NK-92 treated with Interleukin-12 subunit alpha and Interleukin-12 subunit beta, amount 100 ng/mL, for 24 hours (cell line): ENCODE results near the gene TLK2.

ENCODE experiments used
- DNase-seq: peaks from one replicate; lab custom pipeline; 2025; lab: John Stamatoyannopoulos, UW

The TLK2 gene

DNA sequence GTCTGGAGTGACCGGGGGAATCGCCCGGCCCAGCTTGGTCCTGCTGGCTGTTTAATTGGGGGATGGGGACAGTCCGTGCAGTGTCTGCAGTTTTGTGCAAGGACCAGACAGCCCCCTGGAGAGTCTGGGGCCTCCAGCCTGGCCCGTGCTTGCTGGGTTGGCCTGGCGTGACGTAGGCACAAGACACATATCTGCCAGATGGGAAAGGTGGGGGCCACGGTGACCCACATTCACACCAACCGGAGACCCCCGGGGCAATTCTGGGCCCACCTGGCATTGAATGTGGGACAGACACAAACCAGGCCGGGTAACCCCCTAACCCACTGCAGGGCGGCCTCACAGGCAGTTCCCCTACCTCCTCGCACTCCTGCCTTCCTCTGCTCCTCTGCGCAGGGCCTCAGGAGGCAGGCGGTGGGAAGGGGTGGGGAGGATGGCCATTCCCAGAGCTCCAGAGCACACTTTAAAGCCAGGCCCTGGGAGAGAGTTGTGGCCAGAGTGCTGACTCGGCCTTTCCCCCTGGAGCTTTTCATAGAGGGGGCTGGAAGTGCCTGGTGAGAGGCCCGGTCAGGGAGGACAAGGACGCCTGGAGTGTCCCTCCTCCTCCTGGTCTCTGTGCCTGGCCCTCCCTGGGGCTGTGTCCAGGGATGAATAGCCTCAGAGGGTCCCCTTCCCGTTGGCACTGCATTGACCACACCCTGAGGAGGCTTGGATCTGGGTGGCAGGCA lies 150.4 kb downstream of the TLK2 start:
- no peak for DNase-seq

DNA sequence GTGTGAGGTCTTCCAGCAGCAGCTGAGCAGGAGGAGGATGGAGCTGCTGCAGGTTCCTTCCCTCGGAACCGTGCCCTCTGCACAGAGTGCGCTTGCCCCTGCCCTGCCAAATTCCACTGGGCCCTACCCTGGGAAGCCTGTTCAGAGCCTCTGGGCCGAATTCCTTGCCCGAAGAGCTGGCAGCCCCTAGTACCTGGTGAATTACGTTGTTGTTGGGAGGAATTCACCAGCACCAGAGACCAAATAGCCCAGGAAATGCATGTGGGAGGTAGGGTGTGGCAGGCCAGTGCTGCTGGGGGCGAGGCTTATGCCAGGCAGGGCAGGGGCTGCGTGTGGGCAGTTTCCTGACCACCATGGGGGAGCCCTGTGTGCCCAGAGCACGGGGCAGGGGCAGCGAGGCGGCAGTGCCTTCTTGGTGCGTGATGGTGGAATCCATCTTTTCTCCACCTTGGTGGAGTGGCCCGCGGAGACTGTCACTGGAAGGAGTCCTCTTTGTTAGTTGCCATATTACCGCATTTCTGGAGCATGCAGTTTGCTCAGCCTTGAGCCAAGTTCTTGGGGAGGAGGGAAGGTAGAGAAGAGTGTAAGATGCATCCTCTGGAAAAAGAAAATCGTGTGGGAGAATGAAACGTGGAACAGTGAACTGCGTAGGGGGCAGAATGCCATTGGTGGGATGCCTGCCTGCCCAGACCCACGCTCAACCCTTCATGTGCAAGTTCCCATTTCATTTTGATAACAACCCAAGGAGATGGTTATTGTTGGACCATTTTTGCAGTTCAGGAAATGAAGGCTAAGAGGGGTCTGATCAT lies 151.1 kb downstream of the TLK2 start:
- no peak for DNase-seq

DNA sequence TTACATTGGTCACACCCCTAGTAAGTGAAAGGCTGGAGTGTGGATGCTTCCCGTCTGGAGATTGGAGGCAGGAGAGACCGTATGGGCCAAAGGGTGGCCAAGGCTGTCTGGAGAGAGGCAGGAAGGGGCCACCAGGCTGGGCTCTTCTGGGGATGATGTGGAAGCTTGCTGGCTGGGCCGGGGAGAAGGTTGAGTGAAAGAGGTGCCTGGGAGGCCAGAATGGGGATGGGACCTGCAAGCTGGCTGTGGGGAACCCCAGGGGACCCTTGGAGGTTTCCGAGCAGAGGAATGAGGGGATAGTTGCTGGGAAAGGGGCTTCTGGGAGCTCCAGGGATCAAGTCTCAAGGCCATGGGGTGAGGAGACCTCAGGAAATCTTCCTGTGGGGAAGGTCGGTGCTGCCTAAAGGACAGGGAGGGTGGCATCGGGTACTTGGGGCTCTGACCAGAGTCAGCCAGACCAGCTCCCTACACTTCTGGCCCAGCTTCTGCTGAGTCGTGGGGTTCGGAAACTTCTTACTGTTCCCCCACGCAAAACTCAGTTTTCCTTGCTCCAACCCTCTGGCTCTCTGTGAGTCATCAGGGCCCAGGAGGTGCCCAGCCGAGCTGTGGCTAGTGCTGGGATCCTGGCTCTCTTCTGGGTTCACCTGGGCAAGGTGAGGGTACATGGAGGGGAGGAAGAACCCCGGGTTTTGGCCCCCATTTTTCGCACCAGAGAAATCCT lies 151.9 kb downstream of the TLK2 start:
- no peak for DNase-seq

DNA sequence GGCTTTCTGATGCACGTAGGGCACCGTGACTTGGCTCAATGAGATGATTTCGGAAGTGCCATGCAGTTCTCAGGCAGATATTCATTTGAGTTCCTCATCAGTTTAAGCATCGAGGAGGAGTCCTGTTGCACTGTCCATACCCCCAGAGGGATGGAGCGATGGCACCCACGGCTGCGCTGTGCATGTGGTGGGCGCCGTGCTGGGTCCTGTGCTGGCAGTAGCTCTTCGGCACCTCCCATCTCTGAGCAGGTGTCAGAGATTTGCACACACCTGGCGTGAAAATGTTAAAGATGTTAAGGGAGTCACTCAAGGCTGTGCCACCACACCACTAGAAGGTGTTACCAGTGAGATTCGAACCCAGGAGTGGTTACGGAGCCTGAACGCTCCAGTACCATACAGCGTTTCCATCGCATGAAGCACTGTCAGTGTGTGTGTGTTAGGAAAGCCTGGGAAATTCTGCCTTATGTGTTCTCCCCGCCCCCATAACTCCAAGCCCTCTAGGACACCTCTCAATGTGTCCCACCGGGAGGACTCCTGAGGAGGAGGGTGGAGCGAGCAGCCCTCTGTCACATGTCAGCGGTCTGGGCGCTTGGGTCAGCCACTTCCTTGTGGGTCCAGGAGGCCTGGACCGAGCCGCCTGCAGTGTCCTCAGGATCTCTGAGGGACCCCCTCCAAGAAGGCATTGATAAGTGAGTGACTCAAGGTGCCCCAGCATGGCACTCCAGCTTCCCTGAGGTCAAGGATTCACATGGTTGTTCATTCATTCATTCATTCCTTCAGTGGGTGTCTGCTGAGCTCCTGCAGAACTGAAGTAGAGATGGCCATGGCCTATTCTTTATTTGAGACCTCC lies 152.7 kb downstream of the TLK2 start:
- no peak for DNase-seq

DNA sequence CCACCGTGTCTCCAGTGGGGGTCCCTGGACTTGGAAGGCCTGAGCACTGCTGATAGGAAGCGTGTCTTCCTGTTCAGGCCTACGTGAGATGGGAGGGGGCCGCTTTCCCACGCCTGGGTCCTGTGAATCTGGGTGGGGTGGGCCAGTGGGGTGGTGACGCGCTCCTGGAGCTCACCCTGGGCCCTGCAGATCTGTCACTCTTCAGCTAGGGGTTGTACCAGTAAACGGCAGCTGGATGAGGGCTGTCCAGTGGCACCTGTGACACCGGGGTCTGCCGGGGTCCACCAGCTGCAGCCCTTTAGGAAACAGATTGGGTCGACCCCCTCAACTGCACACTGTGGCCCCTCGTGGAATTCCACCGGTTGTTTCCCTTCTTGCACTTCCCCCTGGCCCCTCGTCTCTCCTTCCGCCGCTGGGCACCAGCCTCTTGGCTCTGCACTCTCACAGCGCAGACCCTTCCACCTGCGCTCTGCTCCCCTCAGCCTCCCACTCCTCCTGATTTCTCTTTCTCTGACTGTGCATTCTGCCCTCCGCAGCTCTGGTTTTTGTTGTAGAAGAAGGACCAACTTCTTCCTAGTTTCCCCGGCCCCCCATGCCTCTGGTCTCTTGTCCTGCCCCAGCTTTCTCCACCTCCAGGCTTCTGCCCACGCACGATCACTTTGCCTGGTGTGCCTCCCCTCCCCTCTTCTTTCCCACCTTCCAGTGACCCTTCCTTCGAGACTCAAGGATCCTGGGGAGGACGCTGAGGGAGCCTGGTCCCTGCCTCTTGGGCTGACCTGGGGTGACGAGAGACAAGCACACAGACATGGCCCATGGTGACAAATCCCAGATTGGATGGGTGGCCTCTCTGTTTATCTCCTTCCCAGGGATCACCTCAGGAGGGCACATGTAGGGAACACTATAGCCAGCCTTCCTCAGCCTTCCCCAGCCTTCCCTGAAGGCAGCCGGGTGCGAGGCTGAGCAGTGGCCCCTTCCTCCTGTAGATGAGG lies 153.6 kb downstream of the TLK2 start:
- DNase-seq: no peak

DNA sequence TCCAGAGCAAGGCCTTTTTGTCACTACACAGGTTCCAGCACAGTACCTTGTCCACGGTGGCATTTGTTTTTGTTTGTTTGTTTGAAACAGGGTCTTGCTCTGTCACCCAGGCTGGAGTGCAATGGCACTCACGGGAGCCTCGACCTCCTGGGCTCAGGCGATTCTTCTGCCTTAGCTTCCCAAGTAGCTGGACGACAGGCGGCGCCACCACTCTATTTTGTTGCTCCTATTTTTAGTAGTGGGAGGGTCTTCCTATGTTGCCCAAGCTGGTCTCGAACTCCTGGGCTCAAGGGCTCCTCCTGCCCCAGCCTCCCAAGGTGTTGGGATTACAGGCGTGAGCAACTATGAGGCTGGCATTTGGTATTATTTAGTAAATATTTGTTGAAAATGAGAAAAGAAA lies 159.2 kb downstream of the TLK2 start:
- no peak for DNase-seq

DNA sequence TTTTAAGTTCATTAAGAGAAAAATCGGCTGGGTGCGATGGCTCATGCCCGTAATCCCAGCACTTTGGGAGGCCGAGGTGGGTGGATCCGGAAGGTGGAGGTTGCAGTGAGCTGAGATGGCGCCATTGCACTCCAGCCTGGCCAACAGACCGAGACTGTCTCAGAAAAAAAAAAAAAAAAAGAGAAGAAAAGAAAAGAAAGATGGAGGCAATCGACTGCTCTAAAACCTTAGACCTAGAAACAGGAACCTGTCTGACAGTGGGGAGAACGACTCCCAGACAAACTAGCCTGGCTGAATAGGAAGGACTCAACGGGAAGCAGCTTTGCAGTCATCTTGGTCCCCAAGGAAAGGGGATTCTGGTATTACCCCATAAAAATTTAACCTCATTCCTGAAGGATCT lies 162.5 kb downstream of the TLK2 start:
- no peak for DNase-seq

DNA sequence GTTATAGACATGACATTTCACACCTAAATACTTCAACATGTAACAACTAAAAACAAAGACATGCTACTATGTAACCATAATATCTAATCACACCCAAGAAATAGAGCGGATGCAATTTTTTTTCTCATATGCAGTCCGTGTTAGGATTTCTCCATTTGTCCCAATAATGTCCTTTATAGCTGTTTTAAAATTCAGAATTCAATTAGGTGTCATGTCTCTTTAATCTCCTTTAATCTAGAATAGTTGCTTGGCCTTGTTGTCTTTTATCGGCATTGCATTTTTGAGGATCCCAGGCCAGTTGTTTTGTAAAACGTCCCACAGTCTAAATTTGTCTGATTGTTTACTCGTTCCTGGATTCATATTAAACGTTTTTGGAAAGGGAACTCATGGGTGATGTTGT lies 163.3 kb downstream of the TLK2 start:
- no peak for DNase-seq

DNA sequence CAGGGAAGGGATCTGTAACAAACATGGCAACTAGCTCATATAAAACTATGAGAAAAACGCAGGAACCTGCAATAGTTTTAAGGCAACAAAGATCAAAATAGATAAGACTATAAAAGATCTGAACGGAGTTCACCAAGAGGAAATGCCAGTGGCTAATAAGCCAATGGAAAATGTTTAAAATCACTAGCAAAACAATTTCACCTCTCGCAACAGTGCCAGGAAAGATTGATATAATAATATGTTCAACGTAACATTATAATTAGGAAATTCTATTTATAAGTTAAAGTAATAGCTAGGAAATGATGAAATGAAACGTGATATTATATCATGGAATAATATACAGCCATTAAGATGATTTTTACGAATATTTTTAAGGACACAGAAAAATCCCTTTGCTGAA lies 164.9 kb downstream of the TLK2 start:
- no peak for DNase-seq

DNA sequence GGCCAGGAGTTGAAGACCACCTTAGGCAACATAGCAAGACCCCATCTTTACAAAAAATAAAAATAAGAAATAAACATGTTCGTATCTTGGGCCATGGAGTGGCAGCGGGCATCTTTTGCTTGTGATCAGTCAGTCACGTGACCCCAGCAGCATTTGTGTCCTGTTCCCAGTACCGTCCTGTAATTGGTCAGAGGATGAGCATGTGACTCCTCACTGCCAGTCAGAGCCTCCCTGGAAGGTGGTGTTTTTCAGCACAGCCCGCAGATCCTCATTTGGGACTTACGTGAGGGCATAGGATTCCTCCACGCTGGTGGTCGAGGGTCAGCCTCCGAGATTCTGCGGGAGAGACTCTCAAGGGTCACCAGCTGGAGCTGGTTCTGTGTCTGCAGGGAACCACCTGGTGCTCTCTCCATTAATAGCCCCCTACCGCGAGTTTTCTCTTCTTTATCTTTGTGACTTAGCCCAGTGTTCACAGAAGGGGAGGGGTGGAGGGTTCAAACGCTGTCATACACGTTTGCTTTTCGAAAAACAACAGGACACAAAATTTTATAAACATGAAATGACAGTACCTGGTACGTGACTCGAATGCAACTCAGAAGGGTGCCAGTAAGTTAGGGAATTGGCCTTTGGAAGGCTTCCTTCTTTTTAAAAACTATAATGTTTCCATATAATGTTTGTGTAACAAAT lies 166.0 kb downstream of the TLK2 start:
- DNase-seq: no peak

DNA sequence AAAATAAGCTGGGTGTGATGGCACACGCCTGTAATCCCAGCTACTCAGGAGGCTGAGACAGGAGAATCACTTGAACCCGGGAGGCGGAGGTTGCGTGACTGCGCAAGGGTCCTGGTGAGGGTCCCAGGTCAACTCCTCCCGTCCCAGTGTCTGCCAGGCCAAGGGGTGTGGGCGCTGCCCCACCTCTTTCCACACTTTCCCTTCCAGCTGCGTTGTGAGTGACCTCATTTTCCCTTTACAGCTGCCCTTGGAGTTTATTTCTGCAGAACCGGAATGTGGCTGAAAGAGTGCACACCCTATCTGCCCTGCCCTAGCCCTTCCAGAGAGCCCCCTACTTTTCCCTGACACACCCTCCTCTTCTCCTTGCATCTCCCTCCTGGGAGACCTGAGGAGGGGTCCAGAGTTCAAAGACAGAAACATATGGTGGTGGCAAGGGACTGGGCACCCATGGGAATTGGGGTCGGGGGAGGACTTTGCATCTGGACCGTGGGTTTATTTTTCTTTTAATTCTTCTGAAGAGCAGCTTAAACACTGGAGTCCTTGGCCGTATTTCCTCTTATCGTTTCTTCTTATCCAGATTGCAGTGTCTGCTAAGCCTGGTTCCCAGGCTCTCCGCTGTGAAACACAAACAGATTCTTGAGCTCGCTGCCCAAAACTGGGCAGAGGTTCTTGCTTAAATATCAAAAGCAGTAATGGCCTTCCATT lies 169.8 kb downstream of the TLK2 start:
- DNase-seq: no peak

DNA sequence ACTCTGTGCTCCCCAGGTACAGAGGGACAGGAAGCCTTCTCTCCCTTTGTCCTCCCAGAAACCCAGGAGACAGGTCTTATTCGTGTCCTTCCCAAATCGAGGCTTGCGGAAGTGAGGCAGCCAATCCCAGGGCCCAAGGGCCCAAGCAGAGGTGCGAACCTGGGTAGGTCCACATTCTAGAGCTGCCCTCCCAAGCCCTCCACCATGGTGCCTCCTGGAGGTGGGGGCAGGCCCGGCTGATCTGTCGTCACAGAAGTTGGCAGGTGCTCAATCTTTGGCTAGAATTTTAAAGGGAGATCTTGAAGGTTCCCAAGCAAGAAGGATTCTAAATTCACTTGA lies 170.3 kb downstream of the TLK2 start:
- no peak for DNase-seq

DNA sequence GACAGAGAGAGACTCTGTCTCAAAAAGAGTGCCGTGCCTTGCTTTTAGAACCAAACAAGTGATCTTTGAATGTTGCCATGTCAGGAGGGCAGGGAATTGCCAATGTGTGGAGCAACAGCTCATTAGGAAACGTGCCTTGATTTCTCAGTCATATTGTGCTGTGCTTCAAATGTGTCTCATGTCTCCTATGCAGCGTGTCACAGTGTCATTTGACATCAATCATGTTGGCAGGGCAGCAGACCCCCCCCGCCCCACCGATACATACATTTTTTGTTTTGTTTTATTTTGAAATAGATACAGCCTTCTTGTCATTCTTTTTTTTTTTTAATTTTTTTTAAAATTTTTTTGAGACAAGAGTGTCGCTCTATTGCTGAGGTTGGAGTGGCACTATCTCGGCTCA lies 170.9 kb downstream of the TLK2 start:
- no peak for DNase-seq

DNA sequence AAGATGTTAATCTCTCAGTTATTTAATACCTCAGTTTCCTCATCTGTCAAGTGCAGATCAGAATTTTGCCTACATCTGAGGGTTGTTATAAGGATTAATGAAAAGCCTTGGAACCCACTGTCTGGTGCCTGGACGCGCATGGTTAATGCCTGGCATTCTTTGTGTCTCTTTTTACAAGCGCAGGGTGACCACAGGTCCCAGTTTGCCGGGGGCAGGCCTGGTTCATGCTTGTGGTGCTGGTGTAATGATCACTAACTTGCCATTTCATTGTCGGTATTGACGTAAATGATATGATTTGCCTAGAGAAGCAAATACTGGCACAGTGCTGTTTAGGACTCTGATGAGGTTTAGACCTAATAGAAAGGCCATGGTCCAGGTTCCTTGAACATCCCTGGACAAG lies 172.0 kb downstream of the TLK2 start:
- DNase-seq: no peak

DNA sequence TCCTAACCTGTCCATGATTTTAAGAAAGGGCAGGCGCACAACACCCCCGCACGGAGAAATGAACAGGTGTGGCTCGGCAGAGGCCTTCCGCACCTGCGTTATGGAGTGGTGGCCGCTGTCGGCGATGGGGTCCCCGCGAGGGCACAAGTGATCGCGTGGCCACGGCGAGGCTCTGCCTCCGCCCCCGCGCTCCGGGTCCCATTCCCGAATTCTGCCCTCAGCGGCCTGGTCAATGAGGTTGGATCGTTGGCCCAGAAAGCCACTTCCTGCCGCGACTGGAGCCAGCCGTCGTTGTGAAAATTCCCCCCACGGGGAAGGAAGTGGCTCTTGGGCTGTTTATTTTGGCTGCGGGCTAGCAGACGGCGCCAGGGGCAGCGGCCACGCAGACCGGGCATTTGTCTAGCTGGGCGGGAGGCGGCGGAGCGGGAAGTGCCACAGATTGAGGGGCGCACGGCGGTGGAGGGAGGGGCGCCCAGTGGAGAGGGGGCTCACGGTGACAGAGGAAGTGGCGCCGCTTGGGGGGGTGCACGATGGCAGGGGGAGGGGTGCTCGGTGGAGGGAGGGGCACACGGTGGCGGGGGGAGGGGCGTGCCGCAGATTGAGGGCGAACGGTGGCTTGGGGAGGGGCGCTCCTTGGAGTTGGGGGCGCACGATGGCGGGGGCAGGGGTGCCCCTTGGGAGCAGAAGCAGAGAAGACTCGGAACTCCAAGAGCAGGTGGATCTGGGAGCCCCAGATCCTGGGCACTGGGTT lies 173.8 kb downstream of the TLK2 start:
- no peak for DNase-seq

DNA sequence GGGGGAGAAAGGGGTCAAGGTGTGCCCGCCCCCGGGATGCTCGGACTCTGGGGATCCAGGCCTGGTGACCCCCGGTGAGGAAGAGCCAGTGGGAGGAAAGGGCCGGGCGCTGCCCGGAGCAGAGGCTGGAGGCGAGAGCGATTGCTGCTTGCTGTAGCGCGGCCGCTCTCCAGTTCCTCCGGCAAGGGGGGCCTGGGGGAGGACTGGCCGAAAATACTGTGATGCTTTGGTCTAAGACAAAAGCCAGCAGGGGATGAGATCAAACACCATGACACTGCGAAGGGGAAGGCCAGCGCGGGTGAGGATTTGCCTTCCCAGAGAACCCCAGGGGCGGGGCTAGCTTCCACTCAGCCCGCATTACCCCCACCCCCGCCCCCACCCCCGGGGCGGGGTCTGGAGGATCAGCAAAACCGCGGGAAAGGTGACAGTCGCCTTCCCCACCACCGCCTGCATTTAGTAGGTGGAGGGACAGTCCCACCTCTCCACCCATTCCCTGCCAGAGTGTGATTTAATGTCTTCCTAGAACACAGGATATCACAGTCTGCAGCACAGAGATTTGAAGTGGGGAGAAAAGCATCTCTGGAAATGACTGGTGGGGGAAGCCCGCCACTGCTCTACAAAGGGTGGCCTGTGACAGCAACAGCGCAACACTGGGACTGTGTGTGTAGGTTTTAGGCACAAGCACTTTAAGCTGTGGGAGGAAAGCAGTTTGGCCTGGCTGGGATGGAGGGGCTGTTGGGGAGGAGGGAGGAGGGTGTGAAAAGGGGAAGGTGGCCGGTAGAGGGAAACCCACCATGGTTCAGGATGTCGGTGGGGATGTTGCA lies 174.6 kb downstream of the TLK2 start:
- no peak for DNase-seq

DNA sequence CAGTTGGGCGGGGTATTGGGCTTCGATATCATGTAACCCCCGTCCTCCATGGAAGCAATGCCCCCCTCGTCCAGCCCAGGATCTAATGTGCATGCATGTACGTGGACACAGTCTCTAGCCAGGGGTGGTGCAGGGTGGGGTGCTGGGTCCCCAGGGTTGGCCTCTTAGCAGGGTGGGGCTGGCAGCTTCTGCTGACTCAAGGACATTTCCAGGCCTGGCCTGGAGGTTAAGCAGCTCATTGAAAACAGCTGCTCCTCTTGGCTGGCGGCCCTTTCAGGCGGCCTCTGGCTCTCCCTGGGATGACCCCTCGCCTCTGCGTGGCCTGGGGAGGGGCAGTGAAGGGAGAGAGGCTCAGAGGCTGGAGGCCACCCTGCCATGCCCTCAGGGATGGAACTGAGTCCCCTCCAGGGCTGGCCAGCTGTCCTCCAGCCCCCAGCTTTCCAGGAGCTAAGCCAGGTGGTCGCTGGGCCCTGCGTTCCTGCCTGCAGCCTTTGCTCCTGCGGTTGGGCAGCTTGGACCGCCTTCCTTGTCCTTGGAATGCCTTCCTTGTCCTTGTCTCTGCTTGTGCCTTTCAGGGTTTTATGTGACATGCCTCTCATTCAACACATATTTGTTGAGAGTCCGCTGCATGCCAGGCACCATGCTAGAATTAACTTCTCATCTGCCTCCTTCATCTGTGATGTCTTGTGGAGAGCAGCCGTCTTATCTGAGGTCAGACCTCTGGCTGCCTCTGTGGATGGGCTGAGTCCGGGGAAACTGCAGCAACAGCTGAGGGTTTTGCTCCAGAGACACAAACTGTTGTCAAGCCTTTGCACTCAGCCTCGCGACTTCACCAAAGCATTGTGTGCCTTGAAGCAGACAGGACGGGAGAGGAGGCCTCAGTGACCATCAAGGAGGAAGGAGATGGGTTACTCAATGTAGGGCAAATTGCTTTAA lies 175.5 kb downstream of the TLK2 start:
- no peak for DNase-seq
